GM13977 (cell line): ENCODE results near the gene PTPN7.
A peak's percentile ranks its signal among the peaks of the same experiment; 100 is the strongest.
"Not testable (repeated sequence)": the region's sequence is repeated elsewhere in the genome, so short reads cannot be mapped to it uniquely, and the experiment has no call there.

Experiments
- DNase-seq: peaks from one replicate; pipeline ENCODE4 v3.0.0; 2012; ENCODE audit warnings: low spot score
- CTCF ChIP-seq: IDR thresholded peaks from 2 replicates; pipeline ENCODE4 v1.5.1; 2012; ENCODE audit warnings: mild to moderate bottlenecking, control low read depth; ENCODE audit not compliant: insufficient read depth; ENCODE audit errors: extremely low read depth, missing control alignments
- in situ Hi-C: fragments of 300-500 bp; cut with MboI; formaldehyde crosslinking; loops from one replicate; pipeline ENCODE4 v1.12.0; 2022; ENCODE audit warnings: low sequenced_read_pairs, low pct_unique_long_range_greater_than_20kb, mixed read lengths, inconsistent platforms; ENCODE audit not compliant: unreplicated experiment

The PTPN7 gene

GRCh38 chr1:202198366-202198724 is 37.9 kb upstream of the PTPN7 start:
- in situ Hi-C loops = loop anchor here (25.0 kb wide), 1 partner anchor 514 kb away; the partner anchor contains the start of gene SYT2
- DNase-seq = no peak
- TF ChIP-seq CTCF = no peak

GRCh38 chr1:202197653-202198365 is 37.4 kb upstream of the PTPN7 start:
- TF ChIP-seq CTCF = no peak
- in situ Hi-C loops = loop anchor here (25.0 kb wide), 1 partner anchor 514 kb away; the partner anchor contains the start of gene SYT2
- no peak for DNase-seq

GRCh38 chr1:202194328-202194648 is 33.9 kb upstream of the PTPN7 start:
- in situ Hi-C loops = loop anchor here (25.0 kb wide), 1 partner anchor 518 kb away; the partner anchor contains the start of gene SYT2
- DNase-seq = no peak
- no peak for TF ChIP-seq CTCF

GRCh38 chr1:202193614-202194327 is 33.4 kb upstream of the PTPN7 start, which contains the start of gene LGR6:
TSS of gene LGR6 (plus strand) at chr1:202193799. CDS start at chr1:202193990, 191 bp downstream.
- no peak for DNase-seq
- TF ChIP-seq CTCF = peak; percentile 10
- in situ Hi-C loops = loop anchor here (25.0 kb wide), 1 partner anchor 519 kb away; the partner anchor contains the start of gene SYT2

- DNase-seq = peak; percentile 84
- peak; percentile 95 for TF ChIP-seq CTCF
- in situ Hi-C loops = loop anchor here (25.0 kb wide), 1 partner anchor 519 kb away; the partner anchor contains the start of gene SYT2
Observed at GRCh38 chr1:202192770-202193613, 32.6 kb upstream of the PTPN7 start.

GRCh38 chr1:202191391-202191790 is 31.0 kb upstream of the PTPN7 start:
- in situ Hi-C loops = loop anchor here (25.0 kb wide), 1 partner anchor 521 kb away; the partner anchor contains the start of gene SYT2
- DNase-seq = not testable (repeated sequence)
